Measurements from ENCODE around the gene RPS6KB2. TPM values are rescaled to one million over a fixed set of nuclear protein-coding genes. Genes with fewer than 3 reads are reported as not detected.

The RPS6KB2 gene
- polyA plus RNA-seq, 6 donors from 2014 or later = 37.9 to 54.7 (median 50.0) TPM

GRCh38 chr11:67409781-67410368 is 18.4 kb upstream of the RPS6KB2 start:
- H3K4me1 Mint-ChIP-seq = peaks cover 65 to 95% (median 91%) of the 10 kb centered on the region in 3 donors
- ATAC-seq (ENCODE audit: low read depth in 2 of 2) (peak; percentile 38 to 48), DNase-seq (peak; percentile 57)
- no peaks in the 10 kb centered on the region for H3K9me3 Mint-ChIP-seq
- H3K27me3 Mint-ChIP-seq = no peaks in the 10 kb centered on the region
- peaks cover 0 to 8% of the 10 kb centered on the region in 2 donors for H3K36me3 Mint-ChIP-seq
- peak overlapping the region; percentile 80 to 98 (median 94) for H3K4me3 Mint-ChIP-seq
- H3K27ac Mint-ChIP-seq = peak overlapping the region in 5 of 6 donors; percentile 63 to 96 (median 92)

- Mint-ChIP-seq H3K9me3 (no peaks in the 10 kb centered on the region), H3K4me3 (peak overlapping the region; percentile 80 to 98 (median 94)), H3K4me1 (peaks cover 69 to 95% (median 89%) of the 10 kb centered on the region in 3 donors), H3K27me3 (no peaks in the 10 kb centered on the region), H3K27ac (peak overlapping the region in 5 of 6 donors; percentile 84 to 96 (median 92)), H3K36me3 (peaks cover 0 to 8% of the 10 kb centered on the region in 2 donors)
- ATAC-seq (ENCODE audit: low read depth in 2 of 2) (no peak), DNase-seq (no peak)
Measured at GRCh38 chr11:67410369-67410831, 17.9 kb upstream of the RPS6KB2 start.

DNA sequence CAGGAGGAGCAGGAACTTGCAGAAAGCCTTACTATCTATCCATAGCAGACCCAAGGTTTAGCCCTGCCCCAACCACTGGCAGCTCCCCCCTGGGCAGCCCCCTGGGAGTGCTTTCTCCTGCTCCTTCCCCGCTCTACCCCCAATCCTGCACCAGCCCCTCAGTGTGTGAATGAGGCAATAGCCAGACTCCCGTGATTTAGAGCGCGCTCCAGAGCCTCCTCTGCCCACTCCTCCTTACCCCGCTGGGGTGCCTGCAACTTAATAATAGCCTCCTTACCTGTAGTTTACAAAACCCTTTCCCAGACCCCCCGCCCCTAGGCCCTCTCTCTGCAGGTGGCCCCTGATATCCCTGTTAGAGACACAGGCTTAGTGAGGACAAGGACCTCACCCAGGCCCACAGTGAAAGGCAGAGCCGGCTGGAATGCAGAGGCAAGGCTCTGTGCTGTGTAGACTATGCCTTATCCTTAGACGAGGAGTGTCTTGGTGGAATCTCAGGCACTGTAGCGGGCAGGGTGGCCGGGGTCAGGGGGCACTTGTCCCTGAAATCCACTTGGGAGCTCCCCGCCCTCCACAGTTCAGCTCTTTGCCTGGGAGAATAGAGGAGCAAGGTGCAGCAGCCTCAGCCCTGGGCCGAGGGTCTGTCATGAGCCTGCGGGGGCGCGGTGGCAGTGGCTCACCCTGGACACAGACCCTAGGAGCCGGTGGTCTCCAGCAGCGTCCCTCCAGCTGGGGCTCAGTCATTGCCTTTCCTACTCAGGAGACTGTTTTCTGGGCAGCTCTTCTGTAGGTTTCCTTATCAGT is 17.1 kb upstream of the RPS6KB2 start:
- no peak for ATAC-seq (ENCODE audit: low read depth in 2 of 2)
- no peaks in the 10 kb centered on the region for H3K9me3 Mint-ChIP-seq
- H3K4me3 Mint-ChIP-seq = peak overlapping the region; percentile 68 to 98 (median 84)
- no peak for DNase-seq
- H3K4me1 Mint-ChIP-seq = peaks cover 71 to 92% (median 85%) of the 10 kb centered on the region in 3 donors
- peaks cover 0 to 6% of the 10 kb centered on the region in 2 donors for H3K36me3 Mint-ChIP-seq
- H3K27ac Mint-ChIP-seq = peak overlapping the region in 5 of 6 donors; percentile 63 to 87 (median 78)
- no peaks in the 10 kb centered on the region for H3K27me3 Mint-ChIP-seq

- Mint-ChIP-seq H3K36me3 (peaks cover 0 to under 1% of the 10 kb centered on the region in 2 donors), H3K27ac (no peak overlapping the region), H3K4me3 (peak overlapping the region; percentile 68 to 98 (median 81)), H3K4me1 (peaks cover 71 to 92% (median 87%) of the 10 kb centered on the region in 3 donors), H3K27me3 (no peaks in the 10 kb centered on the region), H3K9me3 (no peaks in the 10 kb centered on the region)
- DNase-seq (no peak), ATAC-seq (ENCODE audit: low read depth in 2 of 2) (peak; percentile 10 to 16)
Measured at GRCh38 chr11:67411785-67412152, 16.5 kb upstream of the RPS6KB2 start.

DNA sequence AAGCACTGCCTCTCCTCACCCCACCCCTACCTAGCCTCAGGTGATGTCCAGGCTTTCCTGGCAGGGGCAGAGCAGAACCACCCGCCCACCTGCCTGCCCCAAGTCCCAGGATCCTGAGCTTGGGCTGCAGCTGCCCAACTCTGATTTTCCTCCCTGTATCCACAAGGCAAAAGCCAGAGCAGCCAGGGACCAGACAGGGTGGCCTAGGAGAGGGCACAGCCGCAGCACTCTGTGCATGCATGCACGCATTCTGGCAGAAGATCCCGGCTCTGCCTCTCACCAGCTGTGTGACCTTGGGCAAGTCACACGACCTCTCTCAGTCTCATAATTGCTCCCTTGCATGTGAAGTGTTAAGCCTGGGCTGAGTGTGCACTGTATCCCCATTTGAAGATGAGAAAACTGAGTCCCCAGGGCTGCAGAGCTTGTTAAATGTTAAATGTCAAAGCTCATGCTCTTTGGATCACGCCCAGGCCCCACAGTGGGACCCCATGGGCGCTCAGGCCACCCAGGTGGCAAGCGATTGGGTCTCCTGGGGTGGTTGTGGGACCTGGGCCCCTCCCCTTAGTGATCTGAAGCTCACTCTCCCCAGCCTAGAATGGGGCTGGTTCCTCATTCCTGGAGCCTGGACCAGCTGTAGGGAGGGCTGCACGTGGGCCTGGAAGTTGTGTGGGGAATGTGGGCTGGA is 15.7 kb upstream of the RPS6KB2 start:
- H3K27me3 Mint-ChIP-seq = no peaks in the 10 kb centered on the region
- H3K4me1 Mint-ChIP-seq = peaks cover 72 to 92% (median 84%) of the 10 kb centered on the region in 3 donors
- no peaks in the 10 kb centered on the region for H3K36me3 Mint-ChIP-seq
- DNase-seq = no peak
- H3K9me3 Mint-ChIP-seq = no peaks in the 10 kb centered on the region
- ATAC-seq (ENCODE audit: low read depth in 2 of 2) = no peak
- H3K4me3 Mint-ChIP-seq = peak overlapping the region; percentile 68 to 98 (median 82)
- peak overlapping the region in 3 of 6 donors; percentile 22 to 57 (median 41) for H3K27ac Mint-ChIP-seq

DNA sequence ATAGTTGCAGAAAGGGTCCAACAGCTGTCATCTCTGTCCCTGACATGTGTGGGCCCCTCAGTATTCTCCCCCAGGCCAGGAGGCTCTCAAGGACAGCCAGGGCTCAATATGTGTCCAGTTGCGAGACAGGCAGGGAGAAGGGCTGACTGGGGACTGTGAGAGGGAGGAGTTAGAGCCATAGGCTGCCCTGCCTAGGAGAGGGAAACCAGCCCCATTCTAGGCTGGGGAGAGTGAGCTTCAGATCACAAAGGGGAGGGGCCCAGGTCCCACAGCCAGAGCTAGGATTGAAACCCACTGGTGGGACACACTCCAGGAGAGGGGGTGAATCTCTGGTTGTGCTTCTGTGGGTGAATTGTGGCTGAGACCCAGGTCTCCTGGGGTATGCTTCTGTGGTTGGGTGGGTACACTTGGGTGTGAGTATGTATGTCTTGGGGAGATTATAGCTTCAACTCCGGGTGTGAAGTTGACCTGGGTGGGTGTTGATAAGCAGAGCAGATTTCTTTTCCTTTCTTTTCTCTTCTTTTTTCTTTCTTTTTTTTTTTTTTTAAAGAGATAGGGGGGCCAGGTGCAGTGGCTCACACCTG is 14.9 kb upstream of the RPS6KB2 start:
- DNase-seq = no peak

GRCh38 chr11:67415501-67416304 is 12.6 kb upstream of the RPS6KB2 start, which contains the start of gene CARNS1:
TSS of gene CARNS1 (plus strand) at chr11:67415678. CDS start at chr11:67416200, 522 bp downstream.
- no peak for ATAC-seq (ENCODE audit: low read depth in 2 of 2)
- H3K36me3 Mint-ChIP-seq = no peaks in the 10 kb centered on the region

More for the DNA sequence above, 14.9 kb upstream of the RPS6KB2 start:
- H3K36me3 Mint-ChIP-seq = no peaks in the 10 kb centered on the region
- H3K4me1 Mint-ChIP-seq = peaks cover 72 to 92% (median 84%) of the 10 kb centered on the region in 3 donors
- H3K4me3 Mint-ChIP-seq = peak overlapping the region; percentile 68 to 98 (median 78)
- ATAC-seq (ENCODE audit: low read depth in 2 of 2) = no peak
- peak overlapping the region in 4 of 6 donors; percentile 9 to 73 (median 20) for H3K27ac Mint-ChIP-seq
- no peaks in the 10 kb centered on the region for H3K9me3 Mint-ChIP-seq
- no peaks in the 10 kb centered on the region for H3K27me3 Mint-ChIP-seq

DNA sequence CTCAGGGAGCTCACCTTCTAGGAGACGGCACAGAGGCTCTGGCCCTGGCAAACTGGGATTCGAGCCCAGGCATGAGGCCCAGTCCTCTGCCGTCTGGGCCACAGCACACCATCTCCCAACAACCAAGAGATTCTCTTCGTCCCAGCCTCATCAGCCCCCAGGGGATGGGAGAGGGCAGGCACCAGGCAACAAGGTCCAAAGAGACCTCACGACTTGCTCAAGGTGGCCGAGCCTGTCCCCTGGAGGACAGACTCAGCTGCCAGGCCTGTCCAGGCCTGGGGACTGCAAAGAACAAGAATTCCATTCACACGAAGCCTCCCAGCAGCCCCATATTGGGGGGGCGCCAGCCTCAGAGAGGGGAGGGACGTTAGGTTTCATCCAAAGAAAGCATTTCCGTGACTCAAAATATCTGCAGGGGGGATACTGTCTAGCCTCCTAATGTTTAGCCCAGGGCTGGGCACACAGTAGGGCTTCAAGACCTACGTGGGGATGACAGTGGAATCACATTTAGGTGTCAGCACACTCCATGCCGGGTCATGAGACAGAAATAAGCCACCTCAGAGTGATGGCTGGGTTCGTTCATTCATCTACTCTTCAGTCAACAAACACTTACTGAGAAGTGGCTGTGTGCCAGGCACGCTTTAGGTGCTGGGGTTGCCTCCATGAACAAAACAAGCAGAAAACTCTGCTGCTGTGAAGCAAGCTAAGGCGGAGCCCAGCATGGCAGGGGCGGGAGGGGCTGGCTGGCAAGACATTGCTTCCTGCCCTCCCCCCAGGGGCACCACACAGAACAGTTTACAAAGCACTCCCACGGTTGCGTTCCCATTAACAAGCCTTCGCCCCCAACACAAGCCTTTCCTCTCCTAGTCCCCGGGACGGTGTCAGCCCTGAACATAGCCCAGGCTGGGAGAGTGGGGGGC is 11.6 kb upstream of the RPS6KB2 start:
- peak; percentile 67 for DNase-seq
- H3K9me3 Mint-ChIP-seq = no peaks in the 10 kb centered on the region
- H3K27ac Mint-ChIP-seq = peak overlapping the region; percentile 83 to 95 (median 90)
- peak overlapping the region; percentile 84 to 91 (median 86) for H3K4me3 Mint-ChIP-seq
- H3K36me3 Mint-ChIP-seq = no peaks in the 10 kb centered on the region
- H3K4me1 Mint-ChIP-seq = peaks cover 70 to 85% (median 79%) of the 10 kb centered on the region in 3 donors
- ATAC-seq (ENCODE audit: low read depth in 2 of 2) = peak; percentile 22 to 29
- no peaks in the 10 kb centered on the region for H3K27me3 Mint-ChIP-seq

More at GRCh38 chr11:67415501-67416304, 12.6 kb upstream of the RPS6KB2 start, which contains the start of gene CARNS1:
- DNase-seq = no peak
- H3K4me1 Mint-ChIP-seq = peaks cover 74 to 89% (median 85%) of the 10 kb centered on the region in 3 donors
- no peaks in the 10 kb centered on the region for H3K9me3 Mint-ChIP-seq
- peak within 1 kb of the TSS; percentile 86 to 98 (median 90) for H3K4me3 Mint-ChIP-seq
- no peaks in the 10 kb centered on the region for H3K27me3 Mint-ChIP-seq
- peak within 1 kb of the TSS; percentile 83 to 95 (median 90) for H3K27ac Mint-ChIP-seq

GRCh38 chr11:67417425-67417824 is 10.9 kb upstream of the RPS6KB2 start:
- H3K4me1 Mint-ChIP-seq = peaks cover 63 to 78% (median 71%) of the 10 kb centered on the region in 3 donors
- H3K27ac Mint-ChIP-seq = peak overlapping the region in 3 of 6 donors; percentile 41 to 87 (median 83)
- no peaks in the 10 kb centered on the region for H3K27me3 Mint-ChIP-seq
- ATAC-seq (ENCODE audit: low read depth in 2 of 2) (no peak), DNase-seq (no peak)
- H3K4me3 Mint-ChIP-seq = peak overlapping the region in 7 of 8 donors; percentile 35 to 90 (median 86)
- no peaks in the 10 kb centered on the region for H3K36me3 Mint-ChIP-seq
- no peaks in the 10 kb centered on the region for H3K9me3 Mint-ChIP-seq

DNA sequence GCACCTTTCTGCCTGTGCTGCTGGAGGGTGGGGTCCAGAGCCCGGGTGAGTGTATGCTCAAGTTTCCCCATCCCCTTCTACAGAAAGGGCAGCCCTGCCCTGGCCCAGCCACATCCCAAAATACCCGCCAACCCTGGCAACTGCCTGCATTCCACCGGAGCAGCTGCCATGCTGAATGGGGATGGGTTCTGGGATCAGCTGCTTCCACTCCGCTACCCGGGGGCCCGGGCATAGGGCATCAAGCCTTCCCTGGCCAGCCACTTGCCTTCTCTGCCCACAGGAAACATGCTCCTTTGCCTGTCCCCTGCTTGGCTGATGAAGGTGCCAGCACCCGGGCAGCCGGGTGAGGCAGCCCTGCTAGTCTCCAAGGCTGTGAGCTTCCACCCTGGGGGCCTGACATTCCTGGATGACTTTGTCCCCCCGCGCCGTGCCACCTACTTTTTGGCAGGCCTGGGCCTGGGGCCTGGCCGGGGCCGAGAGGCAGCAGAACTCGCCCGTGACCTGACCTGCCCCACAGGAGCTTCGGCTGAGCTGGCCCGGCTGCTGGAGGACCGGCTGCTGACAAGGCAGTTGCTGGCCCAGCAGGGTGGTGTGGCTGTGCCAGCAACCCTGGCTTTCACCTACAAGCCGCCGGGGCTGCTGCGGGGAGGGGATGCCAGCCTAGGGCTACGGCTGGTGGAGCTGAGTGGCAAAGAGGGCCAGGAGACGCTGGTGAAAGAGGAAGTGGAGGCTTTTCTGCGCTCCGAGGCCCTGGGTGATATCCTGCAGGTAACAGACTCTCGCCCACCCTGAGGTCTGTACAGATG is 9.6 kb upstream of the RPS6KB2 start:
- peaks cover 59 to 74% (median 65%) of the 10 kb centered on the region in 3 donors for H3K4me1 Mint-ChIP-seq
- peak overlapping the region; percentile 84 to 88 (median 85) for H3K4me3 Mint-ChIP-seq
- DNase-seq (peak; percentile 85), ATAC-seq (ENCODE audit: low read depth in 2 of 2) (peak; percentile 63 to 65)
- H3K27ac Mint-ChIP-seq = peak overlapping the region in 5 of 6 donors; percentile 83 to 97 (median 89)
- H3K36me3 Mint-ChIP-seq = no peaks in the 10 kb centered on the region
- H3K9me3 Mint-ChIP-seq = no peaks in the 10 kb centered on the region
- no peaks in the 10 kb centered on the region for H3K27me3 Mint-ChIP-seq
